ENCODE results near the gene CNTNAP5. TPM values are rescaled to one million over a fixed set of nuclear protein-coding genes. Genes with fewer than 3 reads are reported as not detected.

The CNTNAP5 gene
- total and polyA plus RNA-seq, 2 of the 8 experiments (the other 6 are each of a cell fraction or from before 2014, with no cell fraction given): 0.11 to 0.76 TPM

DNA sequence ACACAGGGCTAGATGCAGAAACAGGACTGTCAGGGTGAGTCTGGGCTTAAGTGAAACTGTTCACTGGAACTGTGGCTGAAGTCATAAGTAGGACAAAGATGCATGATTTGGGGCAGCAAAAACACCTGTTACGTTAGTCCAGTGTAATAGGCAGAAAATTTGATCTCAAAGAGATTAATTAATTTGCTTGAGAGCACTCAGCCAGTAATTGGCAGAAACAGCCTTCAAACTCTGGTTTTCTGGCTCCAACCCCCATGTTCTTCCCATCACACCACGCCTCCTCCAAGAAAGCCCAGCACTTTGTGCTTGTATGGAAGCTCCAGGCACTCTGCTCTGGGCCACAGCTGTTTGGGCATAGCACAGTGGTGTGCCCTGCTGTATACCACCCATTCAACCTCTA is 54.0 kb downstream of the CNTNAP5 start (continued):
- TF ChIP-seq, protein P1, sequence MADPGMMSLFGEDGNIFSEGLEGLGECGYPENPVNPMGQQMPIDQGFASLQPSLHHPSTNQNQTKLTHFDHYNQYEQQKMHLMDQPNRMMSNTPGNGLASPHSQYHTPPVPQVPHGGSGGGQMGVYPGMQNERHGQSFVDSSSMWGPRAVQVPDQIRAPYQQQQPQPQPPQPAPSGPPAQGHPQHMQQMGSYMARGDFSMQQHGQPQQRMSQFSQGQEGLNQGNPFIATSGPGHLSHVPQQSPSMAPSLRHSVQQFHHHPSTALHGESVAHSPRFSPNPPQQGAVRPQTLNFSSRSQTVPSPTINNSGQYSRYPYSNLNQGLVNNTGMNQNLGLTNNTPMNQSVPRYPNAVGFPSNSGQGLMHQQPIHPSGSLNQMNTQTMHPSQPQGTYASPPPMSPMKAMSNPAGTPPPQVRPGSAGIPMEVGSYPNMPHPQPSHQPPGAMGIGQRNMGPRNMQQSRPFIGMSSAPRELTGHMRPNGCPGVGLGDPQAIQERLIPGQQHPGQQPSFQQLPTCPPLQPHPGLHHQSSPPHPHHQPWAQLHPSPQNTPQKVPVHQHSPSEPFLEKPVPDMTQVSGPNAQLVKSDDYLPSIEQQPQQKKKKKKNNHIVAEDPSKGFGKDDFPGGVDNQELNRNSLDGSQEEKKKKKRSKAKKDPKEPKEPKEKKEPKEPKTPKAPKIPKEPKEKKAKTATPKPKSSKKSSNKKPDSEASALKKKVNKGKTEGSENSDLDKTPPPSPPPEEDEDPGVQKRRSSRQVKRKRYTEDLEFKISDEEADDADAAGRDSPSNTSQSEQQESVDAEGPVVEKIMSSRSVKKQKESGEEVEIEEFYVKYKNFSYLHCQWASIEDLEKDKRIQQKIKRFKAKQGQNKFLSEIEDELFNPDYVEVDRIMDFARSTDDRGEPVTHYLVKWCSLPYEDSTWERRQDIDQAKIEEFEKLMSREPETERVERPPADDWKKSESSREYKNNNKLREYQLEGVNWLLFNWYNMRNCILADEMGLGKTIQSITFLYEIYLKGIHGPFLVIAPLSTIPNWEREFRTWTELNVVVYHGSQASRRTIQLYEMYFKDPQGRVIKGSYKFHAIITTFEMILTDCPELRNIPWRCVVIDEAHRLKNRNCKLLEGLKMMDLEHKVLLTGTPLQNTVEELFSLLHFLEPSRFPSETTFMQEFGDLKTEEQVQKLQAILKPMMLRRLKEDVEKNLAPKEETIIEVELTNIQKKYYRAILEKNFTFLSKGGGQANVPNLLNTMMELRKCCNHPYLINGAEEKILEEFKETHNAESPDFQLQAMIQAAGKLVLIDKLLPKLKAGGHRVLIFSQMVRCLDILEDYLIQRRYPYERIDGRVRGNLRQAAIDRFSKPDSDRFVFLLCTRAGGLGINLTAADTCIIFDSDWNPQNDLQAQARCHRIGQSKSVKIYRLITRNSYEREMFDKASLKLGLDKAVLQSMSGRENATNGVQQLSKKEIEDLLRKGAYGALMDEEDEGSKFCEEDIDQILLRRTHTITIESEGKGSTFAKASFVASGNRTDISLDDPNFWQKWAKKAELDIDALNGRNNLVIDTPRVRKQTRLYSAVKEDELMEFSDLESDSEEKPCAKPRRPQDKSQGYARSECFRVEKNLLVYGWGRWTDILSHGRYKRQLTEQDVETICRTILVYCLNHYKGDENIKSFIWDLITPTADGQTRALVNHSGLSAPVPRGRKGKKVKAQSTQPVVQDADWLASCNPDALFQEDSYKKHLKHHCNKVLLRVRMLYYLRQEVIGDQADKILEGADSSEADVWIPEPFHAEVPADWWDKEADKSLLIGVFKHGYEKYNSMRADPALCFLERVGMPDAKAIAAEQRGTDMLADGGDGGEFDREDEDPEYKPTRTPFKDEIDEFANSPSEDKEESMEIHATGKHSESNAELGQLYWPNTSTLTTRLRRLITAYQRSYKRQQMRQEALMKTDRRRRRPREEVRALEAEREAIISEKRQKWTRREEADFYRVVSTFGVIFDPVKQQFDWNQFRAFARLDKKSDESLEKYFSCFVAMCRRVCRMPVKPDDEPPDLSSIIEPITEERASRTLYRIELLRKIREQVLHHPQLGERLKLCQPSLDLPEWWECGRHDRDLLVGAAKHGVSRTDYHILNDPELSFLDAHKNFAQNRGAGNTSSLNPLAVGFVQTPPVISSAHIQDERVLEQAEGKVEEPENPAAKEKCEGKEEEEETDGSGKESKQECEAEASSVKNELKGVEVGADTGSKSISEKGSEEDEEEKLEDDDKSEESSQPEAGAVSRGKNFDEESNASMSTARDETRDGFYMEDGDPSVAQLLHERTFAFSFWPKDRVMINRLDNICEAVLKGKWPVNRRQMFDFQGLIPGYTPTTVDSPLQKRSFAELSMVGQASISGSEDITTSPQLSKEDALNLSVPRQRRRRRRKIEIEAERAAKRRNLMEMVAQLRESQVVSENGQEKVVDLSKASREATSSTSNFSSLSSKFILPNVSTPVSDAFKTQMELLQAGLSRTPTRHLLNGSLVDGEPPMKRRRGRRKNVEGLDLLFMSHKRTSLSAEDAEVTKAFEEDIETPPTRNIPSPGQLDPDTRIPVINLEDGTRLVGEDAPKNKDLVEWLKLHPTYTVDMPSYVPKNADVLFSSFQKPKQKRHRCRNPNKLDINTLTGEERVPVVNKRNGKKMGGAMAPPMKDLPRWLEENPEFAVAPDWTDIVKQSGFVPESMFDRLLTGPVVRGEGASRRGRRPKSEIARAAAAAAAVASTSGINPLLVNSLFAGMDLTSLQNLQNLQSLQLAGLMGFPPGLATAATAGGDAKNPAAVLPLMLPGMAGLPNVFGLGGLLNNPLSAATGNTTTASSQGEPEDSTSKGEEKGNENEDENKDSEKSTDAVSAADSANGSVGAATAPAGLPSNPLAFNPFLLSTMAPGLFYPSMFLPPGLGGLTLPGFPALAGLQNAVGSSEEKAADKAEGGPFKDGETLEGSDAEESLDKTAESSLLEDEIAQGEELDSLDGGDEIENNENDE (IDR thresholded peaks at IDR 0.05; ENCODE audit: insufficient replicate concordance, low read length): no peak
- TF ChIP-seq, protein P2, sequence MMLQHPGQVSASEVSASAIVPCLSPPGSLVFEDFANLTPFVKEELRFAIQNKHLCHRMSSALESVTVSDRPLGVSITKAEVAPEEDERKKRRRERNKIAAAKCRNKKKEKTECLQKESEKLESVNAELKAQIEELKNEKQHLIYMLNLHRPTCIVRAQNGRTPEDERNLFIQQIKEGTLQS (IDR thresholded peaks at IDR 0.05; ENCODE audit: insufficient read depth, low read depth, low read length): no peak
- TF ChIP-seq POU5F1 (IDR thresholded peaks at IDR 0.05; ENCODE audit: low read depth, low read length): no peak

Data from H1 (cell line).